Prostate gland (tissue), 2 donors: ENCODE measurements around the gene ST8SIA1.

Source experiments
- CTCF ChIP-seq, 4 experiments: fragments of 200-600 bp in 2 of 4; fragments of 450-650 bp in 2 of 4; sonication (generic) in 2 of 4; IDR thresholded peaks; 1 replicate in 3 of 4; 2 replicates in 1 of 4; pipeline ENCODE4 v1.5.1; 2016 to 2019; ENCODE audit warnings: antibody characterized with exemption in 4 of 4, mild to moderate bottlenecking in 2 of 4, moderate library complexity in 2 of 4
- POLR2A ChIP-seq: fragments of 450-650 bp; IDR thresholded peaks from one replicate; pipeline ENCODE4 v1.6.1; 2016; ENCODE audit warnings: antibody characterized with exemption, mild to moderate bottlenecking

- no peak for TF ChIP-seq CTCF (IDR thresholded peaks at IDR 0.05)
- TF ChIP-seq POLR2A: no peak
These were observed 16.3 kb downstream of the ST8SIA1 start for GRCh38 chr12:22318108-22318737.
